RWPE1 (cell line): ENCODE data around the gene DOCK1.

ENCODE experiments used
- CTCF ChIA-PET: fragments of 350-600 bp; sonication (Branson Sonifier 250); formaldehyde crosslinking; extraction: SDS; loops from one replicate; lab custom pipeline; 2021; lab: Yijun Ruan, JAX
- POLR2A ChIA-PET: fragments of 400-600 bp; formaldehyde crosslinking; extraction: SDS; loops from one replicate; lab custom pipeline; 2020; ENCODE audit warnings: antibody characterized with exemption; ENCODE audit not compliant: low non-redundant PET; lab: Yijun Ruan, JAX
- DNase-seq: peaks from one replicate; pipeline ENCODE4 v3.0.0; 2012; ENCODE audit warnings: low spot score
- H3K27ac ChIP-seq: fragments of 450-650 bp; 2 replicates; pipeline ENCODE4 v1.5.1; 2017
- CTCF ChIP-seq: fragments of 450-650 bp; conservative IDR thresholded peaks from 2 replicates; pipeline ENCODE4 v1.5.1; 2017; ENCODE audit warnings: low read depth, mild to moderate bottlenecking

The DOCK1 gene

GRCh38 chr10:127161482-127161881 is 256.3 kb downstream of the DOCK1 start:
- DNase-seq, result no peak
- CTCF ChIA-PET, result no interaction called here
- POLR2A ChIA-PET, result no interaction called here
- no peak overlapping the region for H3K27ac ChIP-seq
- TF ChIP-seq CTCF, result no peak

- POLR2A ChIA-PET, result no interaction called here
Observed at GRCh38 chr10:127162841-127163240, 257.6 kb downstream of the DOCK1 start.

GRCh38 chr10:127168261-127168660 is 263.0 kb downstream of the DOCK1 start:
- DNase-seq, result no peak
- POLR2A ChIA-PET, result no interaction called here
- CTCF ChIA-PET, result no interaction called here
- TF ChIP-seq CTCF, result no peak
- H3K27ac ChIP-seq, result no peak overlapping the region

More at GRCh38 chr10:127162841-127163240, 257.6 kb downstream of the DOCK1 start:
- TF ChIP-seq CTCF, result no peak
- DNase-seq, result no peak
- CTCF ChIA-PET, result no interaction called here
- no peak overlapping the region; the same call in 1 of the 2 replicates for H3K27ac ChIP-seq

GRCh38 chr10:127174866-127175265 is 269.6 kb downstream of the DOCK1 start:
- no peak for TF ChIP-seq CTCF
- no peak overlapping the region for H3K27ac ChIP-seq
- ChIA-PET POLR2A (no interaction called here), CTCF (no interaction called here)
- no peak for DNase-seq

GRCh38 chr10:127175357-127176110 is 270.3 kb downstream of the DOCK1 start:
- no peak for TF ChIP-seq CTCF
- ChIA-PET POLR2A (no interaction called here), CTCF (no interaction called here)
- DNase-seq, result no peak
- no peak overlapping the region for H3K27ac ChIP-seq

GRCh38 chr10:127176649-127177048 is 271.4 kb downstream of the DOCK1 start:
- H3K27ac ChIP-seq, result no peak overlapping the region
- ChIA-PET CTCF (no interaction called here), POLR2A (no interaction called here)
- no peak for TF ChIP-seq CTCF
- DNase-seq, result no peak
